SIG-M5 treated with dmso at 0.1 percent for 504 hours (cell line): ENCODE data around the gene IL37.

ENCODE experiments used
- DNase-seq: peaks from one replicate; lab custom pipeline; 2025; ENCODE audit not compliant: unreplicated experiment; lab: John Stamatoyannopoulos, UW

IL37 gene

GRCh38 chr2:112910865-112911264 lies at the start of gene IL37:
Gene IL37, plus strand, starts transcription at chr2:112911165. Its CDS starts 1,848 bp downstream, at chr2:112913013.
- DNase-seq = no peak

DNA sequence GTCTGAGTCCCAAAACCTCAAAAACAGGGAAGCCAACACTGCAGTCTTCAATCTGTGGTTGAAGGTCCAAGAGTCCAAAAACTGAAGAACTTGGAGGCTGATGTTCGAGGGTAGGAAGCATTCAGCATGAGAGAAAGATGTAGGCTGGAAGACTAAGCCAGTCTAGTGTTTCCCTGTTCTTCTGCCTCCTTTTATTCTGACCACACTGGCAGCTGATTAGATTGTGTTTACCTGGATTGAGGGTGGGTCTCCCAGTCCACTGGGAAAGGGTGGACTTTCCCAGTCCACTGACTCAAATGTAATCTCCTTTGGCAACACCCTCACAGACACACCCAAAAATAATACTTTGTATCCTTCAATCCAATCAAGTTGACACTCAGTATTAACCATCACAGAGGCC lies 46.9 kb upstream of the IL37 start:
- no peak for DNase-seq

DNA sequence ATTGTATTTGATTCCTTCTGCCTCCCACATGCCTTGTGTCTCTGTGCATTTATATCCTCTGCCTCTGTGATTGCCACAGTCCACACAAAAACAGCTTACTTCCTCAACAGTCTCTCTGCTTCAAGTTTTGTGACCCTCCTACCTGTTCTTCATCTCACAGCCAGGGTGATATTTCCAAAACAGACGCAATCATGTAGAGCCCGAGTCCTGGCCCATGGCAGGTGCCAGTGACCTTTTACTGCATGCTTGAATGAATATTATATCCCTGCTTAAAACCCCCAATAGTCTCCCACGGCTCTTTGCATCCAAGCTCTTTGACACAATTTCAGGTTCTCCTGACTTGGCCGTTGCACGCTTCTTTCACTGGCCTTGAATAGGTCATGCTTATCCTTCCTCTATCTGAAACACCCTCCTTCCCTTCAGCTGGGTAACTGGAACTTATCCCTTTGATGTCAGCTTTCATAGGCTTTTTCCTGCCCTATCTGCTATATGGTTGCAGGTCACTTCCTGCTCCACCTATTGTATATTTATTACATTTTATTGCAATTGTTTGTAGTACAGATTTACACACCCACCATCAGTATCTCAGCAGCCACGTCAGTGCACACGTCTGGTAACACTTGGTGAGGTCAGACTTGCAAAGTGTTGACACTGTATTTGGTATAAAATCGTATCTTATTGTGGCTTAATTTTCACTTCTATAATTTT lies 44.7 kb upstream of the IL37 start:
- DNase-seq = no peak

- no peak for DNase-seq
These were observed 43.0 kb upstream of the IL37 start for GRCh38 chr2:112867701-112868631.

GRCh38 chr2:112869258-112869842 lies 41.6 kb upstream of the IL37 start:
- DNase-seq = peak; percentile 53

DNA sequence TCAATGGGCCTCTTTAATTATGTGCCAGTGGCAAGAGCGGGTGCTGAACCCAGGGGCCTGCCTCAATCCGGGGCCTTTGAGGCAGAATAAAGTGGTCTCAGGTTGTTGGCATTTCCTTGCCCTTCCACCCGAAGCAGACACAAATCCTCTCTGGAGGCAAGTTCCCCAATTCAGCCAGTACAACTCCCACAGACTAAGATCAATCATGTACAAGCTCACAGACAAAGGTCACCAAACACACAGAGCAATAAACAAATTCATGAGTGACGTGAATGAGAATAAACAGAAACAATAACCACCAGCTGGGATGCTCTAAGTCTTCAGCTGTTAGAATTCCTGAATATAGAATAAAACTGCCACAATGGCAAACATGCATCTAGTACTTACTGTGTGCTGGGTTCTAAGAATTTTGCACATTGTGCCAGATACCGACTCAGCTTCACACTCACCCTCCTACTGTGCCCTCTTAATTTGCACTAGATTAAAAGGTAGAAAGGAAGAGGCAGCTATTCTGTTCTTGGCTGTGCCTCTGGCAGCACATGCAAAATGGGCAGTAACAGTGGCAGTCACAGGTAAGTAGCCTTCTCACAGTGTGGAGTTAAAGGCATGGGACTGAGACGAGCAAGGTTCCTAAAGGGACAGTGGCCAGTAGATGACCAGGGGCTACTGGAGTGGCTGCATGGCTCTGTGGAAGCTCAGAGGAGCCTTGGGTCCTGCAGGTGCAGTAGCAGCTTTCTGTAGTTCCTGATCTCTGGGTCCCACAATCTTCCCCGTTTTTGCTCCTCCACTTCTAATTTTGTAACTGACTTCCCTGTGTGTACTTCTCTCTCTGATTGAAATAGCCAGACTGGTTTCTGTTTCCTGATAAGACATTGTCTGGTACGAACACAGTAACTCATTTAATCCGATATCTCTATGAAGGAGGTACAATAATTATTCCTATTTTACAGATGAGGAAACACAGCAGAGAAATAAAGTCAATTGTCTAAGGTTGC lies 39.8 kb upstream of the IL37 start:
- no peak for DNase-seq

GRCh38 chr2:112876257-112876970 lies 34.6 kb upstream of the IL37 start:
- no peak for DNase-seq

DNA sequence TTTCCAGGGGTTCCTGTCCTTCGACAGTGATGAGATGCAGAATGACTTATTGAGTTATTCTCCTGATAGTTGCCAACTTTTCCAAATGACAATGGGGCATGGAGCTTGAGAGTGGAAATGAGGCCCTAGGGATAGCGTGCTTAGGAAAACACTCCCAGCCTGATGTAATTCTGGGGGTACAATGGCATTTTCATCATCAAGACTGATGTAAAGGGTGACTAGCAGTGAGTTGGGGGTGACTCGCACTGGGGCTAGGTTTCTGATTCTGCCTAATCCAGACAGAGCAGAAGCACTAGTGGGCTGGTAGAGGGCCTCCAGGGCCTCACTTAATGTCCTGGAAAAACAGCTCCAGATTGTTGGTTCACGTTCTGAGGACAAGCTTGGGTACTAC lies 34.0 kb upstream of the IL37 start:
- DNase-seq = no peak

GRCh38 chr2:112877423-112877822 lies 33.5 kb upstream of the IL37 start:
- DNase-seq = no peak

DNA sequence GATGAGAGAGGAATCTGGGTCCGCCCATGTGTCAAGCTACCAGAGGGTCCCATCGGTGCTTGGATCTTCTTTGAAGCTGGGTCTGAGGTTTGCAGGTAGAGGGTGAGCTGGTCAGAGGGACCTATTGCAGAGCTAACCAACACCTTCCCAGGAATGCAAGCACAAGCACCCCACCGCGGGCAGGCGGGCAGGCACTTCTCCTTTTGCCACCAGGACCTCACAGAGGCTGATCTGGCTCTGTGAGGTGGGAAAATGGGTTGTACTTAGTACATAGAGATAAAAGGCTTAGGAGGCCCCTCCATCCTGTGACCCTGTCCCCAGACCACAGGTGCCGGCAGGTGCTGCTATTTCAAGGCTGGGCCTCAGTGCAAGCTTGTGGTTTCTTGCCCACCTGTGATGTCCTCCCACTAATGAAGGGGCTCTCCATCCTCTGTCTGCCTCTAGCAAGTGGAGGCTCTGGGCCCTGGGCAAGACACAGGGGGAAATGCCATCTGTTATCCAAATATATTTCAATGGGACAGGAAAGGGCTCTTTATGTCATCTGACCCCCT lies 31.4 kb upstream of the IL37 start:
- DNase-seq = no peak

DNA sequence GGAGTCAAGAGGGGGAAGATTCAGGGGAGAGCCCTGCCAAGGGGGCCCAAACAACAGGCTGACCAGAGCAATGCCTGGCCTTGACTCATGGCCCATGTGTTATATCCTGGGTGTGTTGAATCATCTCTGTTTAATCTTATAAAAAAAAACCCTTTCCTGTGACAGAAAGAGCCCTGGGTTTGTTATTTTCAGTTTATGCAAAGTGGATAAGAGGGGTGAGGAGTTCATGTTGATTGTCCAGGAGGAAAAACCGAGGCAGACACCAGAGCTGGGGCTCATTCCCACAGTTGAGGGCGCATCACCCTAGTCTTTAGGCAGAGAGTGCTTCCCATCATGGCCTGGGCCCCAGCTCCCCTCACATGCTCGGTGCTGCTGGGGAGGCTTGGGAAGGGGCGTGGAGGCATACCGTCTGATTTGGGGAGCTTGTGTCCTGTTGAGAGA lies 30.9 kb upstream of the IL37 start:
- no peak for DNase-seq

DNA sequence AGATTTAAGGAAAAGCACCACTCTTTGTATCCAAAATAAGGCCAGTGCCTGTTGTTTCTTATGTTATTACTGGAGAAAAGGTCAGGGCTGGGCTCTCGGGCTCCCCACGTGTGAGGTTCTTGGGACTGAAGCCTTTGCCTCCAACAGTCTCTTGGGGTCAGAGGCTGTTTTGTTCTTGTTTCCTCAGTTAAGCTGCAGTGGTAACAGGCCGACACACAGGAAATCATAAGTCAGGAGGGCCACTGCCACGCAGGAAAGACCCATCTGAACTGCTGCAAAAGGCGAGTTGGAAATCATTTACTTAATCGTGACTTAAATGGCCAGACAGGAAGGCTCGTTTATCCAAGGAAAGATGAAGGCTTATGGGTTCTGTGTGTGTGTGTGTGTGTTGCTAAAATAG lies 30.3 kb upstream of the IL37 start:
- DNase-seq = no peak

- DNase-seq = peak; percentile 90
These were observed 29.6 kb upstream of the IL37 start for GRCh38 chr2:112881217-112881985.

- no peak for DNase-seq
These were observed 27.3 kb upstream of the IL37 start for GRCh38 chr2:112883669-112884068.

DNA sequence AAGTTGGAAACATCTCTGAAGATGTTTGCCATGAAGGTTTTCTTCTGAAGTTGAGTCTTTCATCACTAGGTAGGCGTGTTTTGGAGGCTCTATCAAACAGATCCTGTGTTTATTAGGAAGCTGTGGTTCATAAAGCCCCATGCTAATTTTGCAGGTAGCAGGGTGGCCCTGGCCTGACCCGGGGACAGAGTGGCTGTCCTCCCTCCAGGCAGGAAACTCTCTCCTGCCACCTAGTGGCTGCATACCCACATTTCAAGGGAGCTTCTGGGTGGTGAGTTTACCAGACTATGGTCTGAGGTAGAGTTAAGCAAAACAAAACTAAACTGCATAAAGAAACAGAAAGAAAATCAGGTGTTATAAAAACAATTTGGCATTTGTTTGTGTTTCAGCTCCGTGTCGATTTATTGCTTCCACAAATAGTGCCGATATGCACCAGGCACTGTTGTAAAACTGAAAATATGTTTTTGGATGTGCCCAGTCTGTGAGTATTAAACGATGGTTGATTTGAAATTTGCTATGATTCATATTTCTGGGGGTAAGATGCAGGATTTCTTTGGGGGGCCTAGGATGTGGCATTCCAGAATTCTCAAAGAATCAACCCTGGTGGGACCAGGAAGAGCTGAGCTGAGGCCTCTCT lies 26.0 kb upstream of the IL37 start:
- peak; percentile 52 for DNase-seq

GRCh38 chr2:112885506-112885902 lies 25.5 kb upstream of the IL37 start:
- DNase-seq = no peak

DNA sequence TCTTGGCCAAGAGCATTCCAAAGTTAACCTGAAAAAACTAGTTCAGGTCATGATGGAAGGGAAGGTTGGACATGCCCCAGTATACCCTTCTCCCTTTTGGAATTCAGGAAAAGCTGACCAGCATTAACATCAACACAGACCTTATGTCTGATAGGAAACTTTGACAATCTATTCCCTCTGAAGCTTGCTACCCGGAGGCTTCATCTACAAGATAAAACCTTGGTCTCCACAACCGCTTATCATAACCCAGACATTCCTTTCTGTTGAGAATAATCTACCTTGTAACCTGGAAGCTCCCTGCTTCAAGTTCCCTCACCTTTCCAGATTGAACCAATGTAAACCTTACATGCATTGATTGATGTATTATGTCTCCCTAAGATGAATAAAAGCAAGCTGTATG lies 24.7 kb upstream of the IL37 start:
- DNase-seq = no peak

DNA sequence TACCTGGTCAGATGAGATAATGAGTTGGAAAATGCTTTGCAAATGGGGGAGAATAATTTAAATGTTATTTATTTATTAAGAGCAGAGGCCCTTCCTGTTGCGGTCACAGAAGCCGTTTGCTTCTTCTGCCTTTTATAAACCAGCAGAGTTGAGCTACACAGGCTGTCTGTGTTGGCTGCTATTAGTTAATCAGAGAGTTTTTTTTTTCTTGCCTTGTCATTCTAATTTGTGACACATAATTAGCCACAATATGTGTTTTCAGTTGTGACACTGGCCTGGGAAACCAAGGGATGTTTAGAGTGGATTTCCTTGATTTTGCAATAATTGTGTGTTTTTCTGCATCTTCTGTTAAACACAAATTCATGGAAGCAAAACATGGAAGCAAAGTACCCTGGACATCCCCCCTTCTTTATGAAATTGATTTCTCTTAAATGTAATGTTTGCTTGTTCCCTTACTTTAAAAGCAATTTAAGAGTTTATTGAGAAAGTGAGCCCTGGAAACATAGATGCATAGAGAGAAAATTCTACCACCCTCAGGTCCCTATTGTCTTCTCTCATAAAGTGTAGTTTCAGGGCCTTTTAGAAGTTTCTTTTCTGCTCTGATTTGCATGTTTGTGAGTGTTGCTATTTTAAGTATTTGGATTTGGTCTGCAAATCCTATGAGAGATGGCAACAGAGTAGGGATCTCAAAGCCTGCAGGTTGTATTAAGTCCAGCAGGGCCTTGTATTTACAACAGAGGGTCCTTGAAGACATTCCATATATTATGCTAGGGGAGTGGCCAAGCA lies 22.8 kb upstream of the IL37 start:
- DNase-seq = no peak
